GM18499 (cell line): ENCODE measurements around the gene AK8.
"Not testable (repeated sequence)": the region's sequence is repeated elsewhere in the genome, so short reads cannot be mapped to it uniquely, and the experiment has no call there.

Experiments used
- ATAC-seq: cut with Tn5 transposase; IDR thresholded peaks from one replicate; pipeline ENCODE4 v1.9.1; 2021; ENCODE audit warnings: moderate number of reproducible peaks; ENCODE audit not compliant: insufficient read depth, unreplicated experiment

Gene AK8

DNA sequence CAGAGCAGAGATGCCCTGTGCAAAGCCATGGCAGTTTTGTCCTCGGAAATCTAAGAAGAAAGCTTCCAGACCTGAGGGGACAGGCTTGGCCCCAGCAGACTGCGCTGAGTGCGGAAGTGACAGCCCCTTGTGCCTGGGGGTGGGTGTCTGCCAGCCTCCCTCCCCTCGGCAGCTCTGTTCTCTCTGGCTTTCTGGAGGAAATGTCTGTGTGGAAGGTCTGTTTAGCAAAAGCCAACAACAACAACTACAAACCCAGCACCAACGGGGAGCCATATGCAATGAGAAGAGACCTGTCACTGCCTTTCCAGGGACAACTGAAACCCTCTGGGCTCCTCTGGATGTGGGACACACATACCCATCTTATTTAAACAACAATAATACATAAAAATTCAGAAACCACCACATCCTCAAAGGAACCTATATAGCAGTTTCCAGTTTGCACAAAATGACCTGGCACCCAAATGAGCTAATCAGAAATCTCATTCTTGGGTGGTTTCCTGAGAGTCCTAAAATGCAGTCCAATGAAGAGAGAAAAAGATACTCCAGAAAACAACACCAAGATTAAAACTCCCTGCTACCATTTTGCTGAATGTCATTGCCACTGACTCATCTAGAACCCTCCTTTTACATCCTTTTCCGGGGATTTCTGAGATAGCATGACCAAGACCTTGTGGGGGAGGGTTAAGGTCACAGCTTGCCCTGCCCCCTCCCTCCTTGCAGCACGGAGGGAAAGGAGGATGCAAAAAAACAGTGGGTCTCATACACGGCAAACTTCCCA is 97.7 kb downstream of the AK8 start:
- ATAC-seq = no peak

DNA sequence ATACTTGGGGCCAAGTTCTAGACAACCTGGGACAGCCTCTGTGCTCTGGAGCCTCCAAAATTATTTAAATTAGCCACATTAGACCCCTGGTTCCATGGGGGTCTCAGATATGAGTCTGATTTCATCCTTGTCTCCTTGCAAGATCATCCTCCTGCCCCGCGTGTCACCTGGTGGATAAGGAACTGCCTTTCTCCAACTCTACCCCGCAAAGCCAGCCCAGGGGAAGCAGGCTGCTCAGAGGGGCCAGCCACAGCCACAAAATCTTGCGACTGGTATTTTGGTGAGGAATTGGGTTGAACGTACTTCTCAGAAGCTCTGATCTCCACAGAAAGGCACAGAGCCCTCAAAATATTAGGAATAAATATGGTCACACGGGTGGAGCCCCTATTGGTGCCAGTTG is 101.2 kb downstream of the AK8 start:
- no peak for ATAC-seq

DNA sequence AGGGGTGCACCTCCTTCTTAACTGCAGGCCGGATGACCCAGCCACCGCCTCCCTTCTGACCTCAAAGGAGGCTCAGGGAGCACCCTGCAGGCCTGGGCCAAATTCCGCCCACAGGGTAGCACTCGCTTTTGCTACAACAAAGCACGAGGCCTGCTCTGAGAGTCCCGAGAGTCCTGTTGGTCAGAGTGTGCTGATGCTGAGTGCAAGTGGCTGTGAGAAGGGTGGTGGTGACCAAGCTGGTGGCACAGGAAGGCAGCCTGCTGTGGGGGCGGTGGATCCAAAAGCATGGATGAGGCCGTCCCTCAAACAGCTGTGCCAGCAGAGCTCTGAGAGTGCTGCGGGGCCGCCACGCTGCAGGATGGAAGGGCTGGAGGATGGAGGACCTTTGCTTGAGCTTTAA is 101.8 kb downstream of the AK8 start:
- ATAC-seq = no peak

DNA sequence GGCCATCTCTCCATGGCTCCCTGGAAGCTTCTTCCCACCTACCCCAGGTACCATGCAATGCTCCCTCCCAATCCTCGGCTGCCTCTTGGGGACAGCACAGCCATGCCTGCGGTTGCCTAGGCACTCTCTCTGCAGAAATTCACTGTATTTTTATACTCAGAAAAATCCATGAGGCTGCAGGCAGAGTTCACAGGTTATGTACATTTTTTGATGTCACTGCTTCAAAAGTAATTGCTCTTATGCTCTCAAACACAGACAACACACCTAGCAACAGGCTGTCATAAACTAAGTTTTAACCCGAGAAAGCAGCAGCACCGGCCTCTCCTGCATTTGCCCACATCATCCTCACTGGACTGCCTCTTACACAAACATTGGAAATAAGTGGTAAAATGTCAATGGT is 102.4 kb downstream of the AK8 start:
- ATAC-seq = no peak

DNA sequence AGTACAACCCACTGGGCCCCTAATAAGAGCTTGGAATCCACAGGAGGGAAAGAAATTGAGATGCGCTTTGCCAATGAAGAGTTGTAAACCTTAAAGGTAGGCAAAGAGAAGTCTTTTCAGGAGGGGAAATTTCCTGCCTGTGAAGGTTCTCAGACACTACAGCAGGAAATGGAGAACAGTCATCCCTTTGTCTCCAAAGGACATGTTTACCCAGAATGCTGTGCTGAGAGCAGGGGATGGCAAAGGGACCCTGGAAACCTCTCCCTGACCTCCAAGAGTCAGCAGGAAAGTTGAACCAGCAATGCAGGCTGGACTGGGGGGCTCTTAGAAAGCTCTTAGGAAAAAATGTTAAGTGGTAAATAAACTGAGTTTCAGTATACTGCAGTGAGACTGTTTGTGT is 103.2 kb downstream of the AK8 start:
- ATAC-seq = no peak

DNA sequence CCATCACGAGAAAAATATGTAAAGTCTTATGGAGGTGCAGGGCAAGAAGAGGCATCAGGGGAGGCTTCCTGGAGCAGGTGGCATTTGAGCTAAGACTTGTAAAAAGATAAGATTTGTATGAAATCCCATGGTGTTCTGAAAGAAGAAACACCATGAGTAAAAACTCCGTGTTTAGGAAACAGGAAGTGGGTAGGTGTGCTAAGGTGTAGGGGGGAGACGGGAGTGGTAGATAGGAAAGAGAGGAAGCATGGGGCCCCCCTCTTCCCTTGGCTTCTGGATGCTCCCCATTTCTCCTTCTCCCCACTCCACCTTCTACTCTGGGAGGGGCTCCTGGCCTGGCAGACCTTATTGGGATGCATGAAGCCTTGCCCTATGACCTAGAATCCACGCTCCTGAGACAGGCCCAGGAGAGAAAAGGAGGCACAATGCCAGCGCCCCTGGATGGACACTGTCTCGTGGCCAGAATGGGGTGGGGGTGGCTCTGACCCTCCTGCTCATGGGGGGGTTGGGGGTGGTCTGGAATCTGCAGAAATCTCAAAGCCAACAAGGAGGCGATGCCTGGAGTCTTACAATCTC is 104.2 kb downstream of the AK8 start:
- no peak for ATAC-seq

DNA sequence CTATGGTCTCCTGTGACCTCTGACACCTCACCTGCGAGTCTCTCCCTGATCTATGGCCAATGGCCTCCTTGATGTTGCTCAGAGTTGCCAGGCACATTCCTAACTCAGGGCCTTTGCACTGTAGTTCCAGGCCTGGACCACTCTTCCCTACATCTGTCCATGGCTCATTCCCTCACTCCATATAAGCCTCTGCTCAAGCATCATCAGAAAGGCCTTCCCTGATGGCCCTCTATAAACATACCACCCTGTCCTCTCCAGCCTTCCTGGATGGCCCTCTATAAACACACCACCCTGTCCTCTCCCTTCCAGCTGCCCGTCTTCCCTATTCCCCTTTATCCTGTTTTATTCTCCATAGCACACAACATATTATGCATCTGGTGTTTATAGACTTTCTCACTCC is 105.0 kb downstream of the AK8 start:
- ATAC-seq = no peak

DNA sequence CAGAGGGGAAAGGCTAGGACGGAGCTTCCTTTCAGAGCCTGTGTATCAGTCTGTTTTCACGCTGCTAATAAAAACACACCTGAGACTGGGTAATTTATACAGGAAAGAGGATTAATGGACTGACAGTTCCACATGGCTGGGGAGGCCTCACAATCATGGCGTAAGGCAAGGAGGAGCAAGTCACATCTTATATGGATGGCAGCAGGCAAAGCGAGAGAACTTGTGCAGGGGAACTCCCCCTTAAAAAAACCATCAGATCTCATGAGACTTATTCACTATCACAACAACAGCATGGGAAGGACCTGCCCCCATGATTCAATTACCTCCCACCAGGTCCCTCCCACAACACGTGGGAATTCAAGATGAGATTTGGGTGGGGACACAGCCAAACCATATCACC is 106.3 kb downstream of the AK8 start:
- not testable (repeated sequence) for ATAC-seq

DNA sequence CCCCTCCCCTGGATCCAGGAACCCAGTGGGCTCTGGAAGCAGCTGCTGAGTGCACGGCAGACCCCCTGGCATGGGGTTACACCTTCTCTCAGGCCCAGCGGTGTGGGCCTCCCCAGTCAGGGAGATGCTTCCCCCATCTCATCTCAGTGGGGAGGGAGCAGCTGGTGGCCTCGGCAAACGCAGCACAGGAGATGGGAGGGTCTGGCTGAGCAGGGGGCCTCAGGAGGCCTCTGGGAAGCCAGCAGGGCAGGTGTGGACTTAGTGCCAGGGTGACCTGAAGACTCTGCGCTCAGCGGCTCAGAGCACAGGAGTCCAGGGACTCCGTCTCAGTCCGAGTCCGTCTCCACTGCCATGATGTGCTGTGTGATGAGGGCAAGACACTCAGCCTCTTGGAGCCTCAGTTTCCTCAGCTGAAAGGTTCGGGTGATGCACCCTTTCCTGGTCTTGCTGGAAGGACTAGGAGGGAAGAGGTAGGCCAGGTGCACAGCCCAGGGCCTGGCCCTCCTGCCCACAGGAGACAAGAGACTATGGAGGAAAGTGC is 107.2 kb downstream of the AK8 start:
- ATAC-seq = no peak

DNA sequence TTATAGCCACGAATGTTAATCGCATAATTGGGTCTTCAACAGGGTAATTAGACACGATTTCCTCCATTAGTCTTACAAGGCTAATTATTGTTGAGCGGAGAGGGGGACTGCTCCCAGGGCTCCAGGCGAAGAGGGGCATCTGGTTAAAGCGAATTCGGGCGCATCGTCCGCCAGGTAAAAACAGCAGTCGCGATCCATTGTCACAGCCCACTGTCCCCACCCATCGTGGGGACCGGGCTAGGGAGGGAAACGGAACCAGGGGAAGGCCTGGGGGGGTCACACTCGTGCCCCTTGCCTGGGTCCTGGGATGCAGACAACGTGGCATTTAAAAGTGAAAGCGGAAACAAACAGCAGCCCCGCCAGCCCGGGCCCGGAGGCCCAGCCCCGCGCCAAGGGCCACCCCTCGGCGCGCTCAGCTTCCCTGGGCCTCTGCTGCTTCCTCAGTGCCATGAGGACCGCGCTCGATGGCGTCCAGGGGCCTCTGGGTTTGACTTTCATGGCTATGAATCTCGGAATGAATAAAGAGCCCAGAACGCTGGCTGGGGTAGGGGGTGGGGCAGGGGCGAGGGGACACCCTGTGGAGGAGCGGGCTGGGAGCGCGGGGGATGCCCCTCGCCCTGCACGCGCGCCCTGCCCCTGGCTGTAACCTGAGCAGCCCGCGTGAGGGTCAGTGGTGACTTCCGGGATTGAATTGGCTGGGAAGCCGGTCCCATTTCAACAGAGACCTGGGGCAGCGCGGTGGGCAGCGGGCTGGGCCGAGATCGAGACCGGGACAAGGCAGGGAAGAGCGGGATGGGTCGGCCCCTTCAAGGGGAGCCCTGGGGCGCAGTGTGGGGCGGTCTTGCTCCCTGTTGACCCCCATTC is 107.9 kb downstream of the AK8 start:
- no peak for ATAC-seq

DNA sequence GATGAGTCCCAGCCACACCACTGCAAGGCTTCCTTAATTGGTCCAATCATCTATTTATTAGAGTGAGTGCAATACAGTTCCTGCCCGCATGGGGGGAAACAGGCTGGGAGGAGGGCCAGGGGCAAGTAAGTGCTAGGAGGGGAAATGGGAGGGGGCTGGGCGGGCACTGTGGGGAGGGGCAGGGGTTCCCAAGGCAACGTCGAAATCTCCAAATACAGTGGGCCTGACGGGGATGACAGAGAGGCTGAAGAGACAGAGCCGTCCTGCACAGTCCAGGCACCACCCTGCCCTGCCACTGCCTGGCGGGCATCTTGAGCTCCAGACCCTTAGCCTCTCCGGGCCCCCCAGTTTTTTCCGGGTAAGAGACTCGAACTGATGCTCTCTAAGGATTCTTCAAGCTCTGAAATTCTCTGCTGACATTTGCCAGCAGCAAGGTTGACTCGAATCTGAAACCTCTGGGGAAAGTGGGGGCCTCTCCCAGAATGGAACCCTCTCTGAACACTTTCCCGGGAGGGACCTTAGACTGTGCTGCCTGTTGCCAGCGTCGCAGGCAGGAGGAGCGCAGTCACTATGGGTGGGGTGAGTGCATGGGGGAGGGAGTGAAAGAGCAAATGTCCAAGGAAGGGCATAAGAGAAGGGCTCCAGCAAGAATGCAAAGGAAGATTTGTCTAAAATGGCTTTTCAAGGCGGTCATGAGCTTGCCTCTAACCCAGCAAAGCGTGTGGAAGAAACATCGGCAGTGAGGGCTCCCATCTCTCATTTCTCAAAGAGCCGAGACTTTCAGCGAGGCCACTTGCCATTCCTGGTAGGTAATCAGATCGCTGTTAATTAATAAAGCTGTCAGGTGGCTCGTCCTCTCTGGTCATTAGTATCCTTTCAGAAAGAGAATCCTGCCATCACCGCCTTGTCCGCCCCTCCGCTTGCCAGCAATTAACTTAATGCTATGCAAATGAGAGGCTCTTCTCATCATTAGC is 108.9 kb downstream of the AK8 start:
- ATAC-seq = no peak

DNA sequence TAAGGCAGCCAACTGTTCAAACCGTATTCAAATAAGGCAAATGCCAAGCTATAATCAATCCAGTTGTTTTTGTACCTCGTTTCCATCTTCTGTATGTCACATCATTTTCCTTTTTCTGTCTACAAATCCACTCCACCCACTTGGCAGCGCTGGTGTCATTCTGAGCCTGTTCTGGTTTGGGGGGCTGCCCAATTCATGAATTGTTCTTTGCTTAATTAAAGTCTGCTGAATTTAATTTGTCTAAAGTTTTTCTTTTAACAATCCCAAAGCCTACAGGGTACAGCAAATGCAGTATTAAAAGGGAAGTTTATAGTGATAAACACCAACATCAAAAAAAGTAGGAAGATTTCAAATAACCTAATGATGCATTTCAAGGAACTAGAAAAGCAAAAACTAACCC is 114.5 kb downstream of the AK8 start:
- no peak for ATAC-seq

DNA sequence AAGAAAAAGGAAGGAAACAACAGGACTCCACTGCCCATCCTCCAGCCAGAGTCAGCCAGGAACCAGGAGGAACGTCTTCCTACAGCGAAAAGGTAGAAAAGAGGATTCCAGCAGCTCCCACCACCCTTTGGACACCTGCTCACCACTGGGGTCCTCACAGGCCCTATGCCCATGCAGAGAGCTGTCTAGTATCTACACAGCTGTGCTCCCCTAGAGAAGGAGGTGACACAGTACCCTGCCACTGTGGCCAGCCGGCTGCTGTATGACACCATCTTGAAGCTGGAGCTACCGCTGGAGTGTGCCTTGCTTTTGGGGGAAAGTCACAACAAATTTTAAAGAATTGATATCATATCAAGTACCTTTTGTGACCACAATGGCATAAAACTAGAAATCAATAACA is 115.2 kb downstream of the AK8 start:
- ATAC-seq = no peak

DNA sequence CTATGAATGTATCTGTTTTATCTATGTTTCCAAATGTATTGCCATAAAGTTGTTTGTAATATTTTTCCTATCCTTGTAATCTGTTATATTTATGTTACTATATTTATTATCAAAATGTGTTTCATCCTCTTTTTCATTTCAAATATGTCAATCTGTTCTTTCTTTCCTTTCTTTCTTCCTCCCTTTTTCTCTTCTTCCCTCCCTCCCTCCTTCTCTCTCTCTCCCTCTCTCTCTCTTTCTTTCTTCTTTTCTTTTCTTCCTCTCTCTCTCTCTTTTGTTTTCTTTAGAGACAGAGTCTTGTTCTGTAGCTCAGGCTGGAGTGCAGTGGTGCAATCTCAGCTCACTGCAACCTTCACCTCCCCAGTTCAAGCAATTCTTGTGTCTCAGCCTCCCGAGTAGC is 116.5 kb downstream of the AK8 start:
- ATAC-seq = no peak

DNA sequence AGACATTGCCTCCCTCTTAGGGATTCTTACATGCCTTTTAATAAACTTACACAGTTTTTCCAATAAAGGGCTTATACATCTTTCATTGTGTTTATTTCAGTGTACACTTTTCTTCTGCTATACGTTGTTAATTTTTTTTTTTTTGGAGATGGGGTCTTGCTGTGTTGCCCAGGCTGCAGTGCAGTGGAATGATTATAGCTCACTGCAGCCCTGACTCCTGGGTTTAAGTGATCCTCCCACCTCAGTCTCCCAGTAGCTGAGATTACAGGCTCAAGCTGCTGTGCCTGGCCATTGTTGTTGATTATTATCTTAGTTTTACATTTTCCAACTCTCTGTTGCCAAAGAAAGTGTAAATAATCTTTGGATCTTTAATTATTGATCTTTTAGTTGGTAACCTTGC is 118.0 kb downstream of the AK8 start:
- no peak for ATAC-seq

DNA sequence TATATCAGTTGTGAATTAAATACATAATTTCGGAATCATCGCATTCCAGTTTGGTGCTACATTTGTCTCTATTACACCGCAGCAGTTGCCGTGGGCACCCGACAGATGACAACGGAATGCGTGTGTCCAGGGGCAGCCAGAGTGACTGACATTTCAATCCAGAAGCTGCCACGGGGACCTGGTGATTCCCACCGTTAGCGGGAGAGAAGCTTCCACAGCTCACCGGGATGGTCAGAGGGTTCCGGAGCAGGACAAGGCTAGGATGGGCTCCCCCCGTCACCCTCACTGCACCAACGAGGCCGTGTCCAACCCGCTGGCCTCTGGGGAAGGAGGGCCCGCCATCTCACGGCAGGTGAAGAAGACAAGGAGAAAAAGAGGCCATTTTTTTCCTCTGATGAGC is 121.1 kb downstream of the AK8 start:
- ATAC-seq = no peak

DNA sequence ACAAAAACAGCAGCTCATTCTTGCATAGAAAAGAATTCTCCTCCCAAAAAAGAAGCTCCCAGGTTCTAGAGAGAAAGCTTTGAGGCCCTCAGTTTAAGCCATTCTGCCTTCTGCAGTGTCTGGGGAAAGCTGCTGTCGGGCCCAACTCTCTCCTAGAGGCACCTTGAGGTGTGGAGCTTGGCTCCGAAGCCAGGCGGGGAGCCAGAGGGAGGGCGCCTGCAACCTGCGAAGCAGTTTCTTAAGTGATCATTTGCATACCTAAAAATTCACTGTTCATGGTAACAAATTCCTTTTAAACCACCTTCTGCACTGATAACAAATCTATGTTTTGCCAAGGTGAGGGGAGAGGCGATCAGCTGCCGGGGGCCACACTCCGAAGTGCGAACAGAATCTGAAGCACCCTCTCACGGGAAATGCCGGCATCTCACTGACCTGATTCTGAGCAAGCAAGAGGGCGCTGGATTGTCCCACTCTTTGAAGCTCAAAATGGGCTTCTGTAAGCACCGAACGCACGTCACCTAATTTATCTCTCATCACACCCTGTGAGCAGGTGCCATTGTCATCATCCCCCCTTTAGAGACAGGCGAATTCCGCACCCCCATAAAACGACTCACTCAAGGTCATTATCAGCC is 121.8 kb downstream of the AK8 start:
- ATAC-seq = no peak

DNA sequence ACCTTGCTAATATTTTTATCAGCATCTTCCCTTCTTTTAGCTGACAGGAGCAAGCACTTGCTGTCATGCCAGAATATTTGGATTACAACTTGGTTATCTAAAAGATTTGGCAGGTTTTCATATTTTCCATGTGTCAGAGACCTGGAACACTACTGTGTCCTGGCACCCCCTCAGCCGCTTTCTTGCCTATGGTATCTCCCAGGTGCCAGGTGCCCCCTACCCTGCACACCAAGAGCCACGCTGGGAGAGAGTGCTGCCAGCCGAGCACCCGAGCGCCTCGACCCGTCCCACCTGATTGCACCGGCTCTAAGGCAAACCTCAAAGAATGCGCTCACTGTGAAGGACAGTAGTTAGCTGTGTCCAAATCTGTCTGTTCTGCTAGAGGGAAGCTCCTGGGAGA is 123.0 kb downstream of the AK8 start:
- ATAC-seq = no peak

DNA sequence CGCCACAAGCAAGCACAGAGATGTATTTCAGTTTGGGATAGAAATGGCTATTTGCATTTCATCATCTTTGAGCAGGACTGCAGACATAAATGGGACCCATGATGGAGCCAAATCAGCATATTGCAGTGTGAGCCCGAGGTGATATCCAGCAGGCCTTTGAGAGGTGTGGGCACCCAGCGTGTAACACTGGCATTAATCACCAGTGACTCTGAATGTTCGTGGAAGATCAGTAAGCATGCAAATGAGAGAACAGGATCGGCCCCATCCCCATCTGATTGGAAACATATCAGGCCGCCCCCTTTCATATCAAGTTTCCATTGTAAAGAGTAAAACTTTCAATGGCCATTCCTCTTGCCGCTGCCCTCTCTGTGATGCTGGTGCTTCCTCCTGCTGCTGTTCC is 123.8 kb downstream of the AK8 start:
- ATAC-seq = no peak

DNA sequence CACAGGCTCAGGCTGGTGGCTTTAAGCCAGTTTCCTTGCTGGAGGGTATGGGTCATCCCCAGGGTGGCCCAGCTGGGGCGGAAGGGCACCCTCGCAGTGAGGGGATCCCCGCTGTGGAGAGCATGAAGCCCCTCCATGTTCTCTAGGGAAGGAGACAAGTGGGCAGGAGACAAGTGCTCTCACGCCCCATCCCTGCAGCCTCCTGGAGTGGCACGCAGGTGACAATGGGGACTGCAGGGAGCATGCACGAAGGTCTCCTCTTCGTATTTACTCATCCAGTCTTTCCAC is 124.5 kb downstream of the AK8 start:
- ATAC-seq = no peak
